Spinal cord (tissue), 10 donors: ENCODE results near the gene FEM1C. TPM values are rescaled to one million over a fixed set of nuclear protein-coding genes. Genes with fewer than 3 reads are reported as not detected.
"Not testable (repeated sequence)": the region's sequence is repeated elsewhere in the genome, so short reads cannot be mapped to it uniquely, and the experiment has no call there.

ENCODE experiments used
- DNase-seq, 6 donors: peaks; one replicate each; pipeline versions ENCODE4 v3.0.0 to v3.0.0-alpha.2; 2013 to 2015; ENCODE audit warnings: low spot score in 6 of 6, low read depth in 4 of 6
- H3K27ac ChIP-seq: one replicate; pipeline ENCODE4 v1.5.1; 2013; ENCODE audit warnings: low read depth, low read length, control low read depth
- H3K27me3 ChIP-seq: one replicate; pipeline ENCODE4 v1.6.1; 2013; ENCODE audit warnings: low read length; ENCODE audit not compliant: control insufficient read depth, insufficient read depth
- H3K36me3 ChIP-seq: one replicate; pipeline ENCODE4 v1.6.1; 2013; ENCODE audit warnings: low read length; ENCODE audit not compliant: control insufficient read depth, insufficient read depth
- H3K4me1 ChIP-seq: one replicate; pipeline ENCODE4 v1.6.1; 2013; ENCODE audit warnings: low read length; ENCODE audit not compliant: control insufficient read depth, insufficient read depth
- H3K4me3 ChIP-seq: one replicate; pipeline ENCODE4 v1.5.1; 2013; ENCODE audit warnings: low read depth, low read length, control low read depth
- H3K9me3 ChIP-seq: one replicate; pipeline ENCODE4 v1.6.1; 2013; ENCODE audit warnings: low read length; ENCODE audit not compliant: control insufficient read depth, insufficient read depth
- WGBS: methylation state at CpG from one replicate; pipeline ENCODE4 v1.1.5; 2013; ENCODE audit warnings: missing lambda C conversion rate; ENCODE audit not compliant: insufficient coverage; 5-methylcytosine and 5-hydroxymethylcytosine counted together
- polyA plus RNA-seq, 2 donors: library from polyadenylated mRNA; unstranded; fragments of 120-200 nt; gene quantifications; one replicate each; pipeline ENCODE4 v1.2.1, GENCODE V29; 2013; ENCODE audit not compliant: insufficient read length in 2 of 2
- total RNA-seq, 2 donors: library from RNA; depleted of rRNA in 1 of 2; stranded (reverse); fragments of 120-200 nt in 1 of 2; fragments of >200 nt in 1 of 2; gene quantifications; one replicate each; pipeline versions ENCODE4 v1.2.3 to v1.2.4, GENCODE V29; 2013 to 2014
- donor health status: healthy.

The FEM1C gene
- total and polyA plus RNA-seq, 4 donors = 15.2 to 46.1 (median 18.3) TPM

- WGBS = 75% methylated on average over 2 of the region's 4 CpGs
- H3K4me1 ChIP-seq = no peaks in the 10 kb centered on the region
- H3K27me3 ChIP-seq = no peaks in the 10 kb centered on the region
- DNase-seq = no peak
- H3K9me3 ChIP-seq = no peaks in the 10 kb centered on the region
- H3K36me3 ChIP-seq = no peaks in the 10 kb centered on the region
- H3K4me3 ChIP-seq = no peak overlapping the region
- no peak overlapping the region for H3K27ac ChIP-seq
Measured at GRCh38 chr5:115487168-115487567, 57.4 kb downstream of the FEM1C start.

GRCh38 chr5:115486728-115487127 lies 57.8 kb downstream of the FEM1C start:
- Histone ChIP-seq H3K9me3 (no peaks in the 10 kb centered on the region), H3K27ac (no peak overlapping the region), H3K27me3 (no peaks in the 10 kb centered on the region), H3K36me3 (no peaks in the 10 kb centered on the region), H3K4me1 (no peaks in the 10 kb centered on the region), H3K4me3 (no peak overlapping the region)
- DNase-seq = no peak
- WGBS = 90% methylated on average over 2 of the region's 2 CpGs

- no peaks in the 10 kb centered on the region for H3K27me3 ChIP-seq
- H3K4me3 ChIP-seq = no peak overlapping the region
- H3K36me3 ChIP-seq = no peaks in the 10 kb centered on the region
- WGBS = 100% methylated on average over 1 of the region's 4 CpGs
- no peaks in the 10 kb centered on the region for H3K9me3 ChIP-seq
- no peak for DNase-seq
- no peaks in the 10 kb centered on the region for H3K4me1 ChIP-seq
- H3K27ac ChIP-seq = no peak overlapping the region
Measured at GRCh38 chr5:115484368-115484767, 60.2 kb downstream of the FEM1C start.

- Histone ChIP-seq H3K9me3 (no peaks in the 10 kb centered on the region), H3K4me3 (no peak overlapping the region)
- DNase-seq = no peak
Measured at GRCh38 chr5:115480900-115481299, 63.7 kb downstream of the FEM1C start.

GRCh38 chr5:115480271-115480670 lies 64.3 kb downstream of the FEM1C start:
- H3K36me3 ChIP-seq = no peaks in the 10 kb centered on the region
- H3K9me3 ChIP-seq = no peaks in the 10 kb centered on the region
- DNase-seq = no peak
- no peaks in the 10 kb centered on the region for H3K27me3 ChIP-seq
- H3K4me3 ChIP-seq = no peak overlapping the region
- no peak overlapping the region for H3K27ac ChIP-seq
- WGBS = 56% methylated on average over 2 of the region's 4 CpGs
- no peaks in the 10 kb centered on the region for H3K4me1 ChIP-seq

More at GRCh38 chr5:115480900-115481299, 63.7 kb downstream of the FEM1C start:
- H3K36me3 ChIP-seq = no peaks in the 10 kb centered on the region
- H3K27ac ChIP-seq = no peak overlapping the region
- H3K27me3 ChIP-seq = no peaks in the 10 kb centered on the region
- no peaks in the 10 kb centered on the region for H3K4me1 ChIP-seq

GRCh38 chr5:115479166-115479873 lies 65.3 kb downstream of the FEM1C start:
- 80% methylated on average over 1 of the region's 2 CpGs for WGBS
- H3K36me3 ChIP-seq, H3K27ac ChIP-seq, H3K4me1 ChIP-seq, DNase-seq, H3K9me3 ChIP-seq, H3K27me3 ChIP-seq, H3K4me3 ChIP-seq: not testable (repeated sequence)

- Histone ChIP-seq H3K27me3 (no peaks in the 10 kb centered on the region), H3K4me3 (no peak overlapping the region), H3K4me1 (no peaks in the 10 kb centered on the region), H3K27ac (no peak overlapping the region), H3K9me3 (no peaks in the 10 kb centered on the region), H3K36me3 (no peaks in the 10 kb centered on the region)
- DNase-seq = no peak
- WGBS = no CpG with 5 or more reads among the region's 2 CpGs
Measured at GRCh38 chr5:115478281-115478680, 66.3 kb downstream of the FEM1C start.

- Histone ChIP-seq H3K9me3 (no peaks in the 10 kb centered on the region), H3K4me1 (peaks cover 4% of the 10 kb centered on the region), H3K27ac (no peak overlapping the region), H3K36me3 (no peaks in the 10 kb centered on the region), H3K4me3 (no peak overlapping the region), H3K27me3 (no peaks in the 10 kb centered on the region)
- DNase-seq = no peak
- 100% methylated on average over 5 of the region's 7 CpGs for WGBS
Measured at GRCh38 chr5:115477581-115477980, 67.0 kb downstream of the FEM1C start.

GRCh38 chr5:115475788-115476187 lies 68.8 kb downstream of the FEM1C start:
- Histone ChIP-seq H3K4me1 (peaks cover 6% of the 10 kb centered on the region), H3K27me3 (no peaks in the 10 kb centered on the region), H3K9me3 (no peaks in the 10 kb centered on the region), H3K36me3 (no peaks in the 10 kb centered on the region), H3K27ac (no peak overlapping the region), H3K4me3 (no peak overlapping the region)
- no peak for DNase-seq

- DNase-seq = peak in 2 of 6 donors; percentile 55 to 91
- H3K4me3 ChIP-seq = no peak overlapping the region
- WGBS = 13% methylated on average over 4 of the region's 6 CpGs
Measured at GRCh38 chr5:115472271-115473025, 72.1 kb downstream of the FEM1C start.

More at GRCh38 chr5:115472271-115473025, 72.1 kb downstream of the FEM1C start:
- H3K27me3 ChIP-seq = no peaks in the 10 kb centered on the region
- no peaks in the 10 kb centered on the region for H3K36me3 ChIP-seq
- no peaks in the 10 kb centered on the region for H3K9me3 ChIP-seq
- H3K4me1 ChIP-seq = peaks cover 6% of the 10 kb centered on the region
- H3K27ac ChIP-seq = no peak overlapping the region
